GM21360 (cell line): Measurements from ENCODE around the gene SPATA2.

Experiments used
- ATAC-seq: cut with Tn5 transposase; IDR thresholded peaks from one replicate; pipeline ENCODE4 v1.9.1; 2021; ENCODE audit warnings: mild to moderate bottlenecking, moderate library complexity; ENCODE audit not compliant: unreplicated experiment

SPATA2 gene

DNA sequence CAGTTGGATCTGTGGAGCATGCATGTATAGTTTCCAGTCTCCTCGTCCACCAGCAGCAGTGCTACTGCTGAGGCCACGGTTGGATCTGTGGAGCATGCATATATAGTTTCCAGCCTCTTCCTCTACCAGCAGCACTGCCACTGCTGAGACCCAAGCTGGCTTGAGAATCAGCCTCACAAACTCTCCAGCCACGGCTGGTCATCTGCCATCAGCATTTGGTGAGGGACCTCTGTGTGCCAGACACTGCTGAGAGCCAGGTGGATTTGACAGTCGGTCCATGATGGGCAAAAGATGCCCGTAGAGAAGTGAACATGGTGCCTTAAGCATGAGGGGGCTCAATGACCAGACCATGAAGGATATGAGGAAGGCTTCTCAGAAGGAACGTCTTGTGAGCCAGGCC is 56.3 kb downstream of the SPATA2 start:
- ATAC-seq = no peak

DNA sequence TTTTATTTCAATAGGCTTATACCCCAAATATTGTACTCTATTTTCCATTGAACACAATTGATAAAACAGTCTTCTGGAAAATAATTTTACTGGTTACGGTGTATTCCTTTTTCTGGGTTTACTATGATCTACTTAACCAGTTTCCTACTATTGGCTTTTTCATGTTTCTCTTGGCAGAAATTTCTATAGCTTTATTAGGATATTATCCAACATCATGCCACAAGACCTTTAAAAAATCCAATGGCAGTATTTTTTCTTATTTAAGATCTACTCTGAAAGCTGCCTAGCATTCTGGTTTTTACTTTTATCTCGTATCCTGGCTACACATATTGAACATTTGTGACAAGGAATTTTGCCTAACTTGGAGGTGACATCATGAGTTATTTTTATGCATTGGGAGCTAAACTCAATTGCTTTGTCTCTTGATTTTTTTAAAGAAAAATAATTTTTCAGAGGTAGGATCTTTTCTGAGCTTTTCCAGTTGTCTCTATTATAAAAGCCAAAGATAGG is 57.2 kb downstream of the SPATA2 start:
- ATAC-seq = no peak

DNA sequence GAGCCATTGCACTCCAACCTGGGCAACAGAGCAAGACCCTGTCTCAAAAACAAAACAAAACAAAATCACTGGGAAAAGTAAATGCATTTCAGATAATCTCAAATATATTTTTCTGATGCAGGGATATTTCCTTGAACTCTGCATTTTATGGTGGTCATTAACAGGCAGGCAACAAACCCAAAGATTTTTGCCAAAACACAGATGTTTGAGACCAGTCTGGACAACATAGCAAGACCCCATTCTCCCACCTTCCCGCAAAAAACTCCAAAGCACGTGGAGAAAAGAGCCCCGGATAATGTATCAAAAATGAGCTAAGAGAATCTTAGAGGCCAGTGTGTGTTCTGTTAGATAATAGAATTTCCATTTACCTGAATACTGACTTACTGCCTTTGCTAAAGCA is 58.4 kb downstream of the SPATA2 start:
- ATAC-seq = no peak

DNA sequence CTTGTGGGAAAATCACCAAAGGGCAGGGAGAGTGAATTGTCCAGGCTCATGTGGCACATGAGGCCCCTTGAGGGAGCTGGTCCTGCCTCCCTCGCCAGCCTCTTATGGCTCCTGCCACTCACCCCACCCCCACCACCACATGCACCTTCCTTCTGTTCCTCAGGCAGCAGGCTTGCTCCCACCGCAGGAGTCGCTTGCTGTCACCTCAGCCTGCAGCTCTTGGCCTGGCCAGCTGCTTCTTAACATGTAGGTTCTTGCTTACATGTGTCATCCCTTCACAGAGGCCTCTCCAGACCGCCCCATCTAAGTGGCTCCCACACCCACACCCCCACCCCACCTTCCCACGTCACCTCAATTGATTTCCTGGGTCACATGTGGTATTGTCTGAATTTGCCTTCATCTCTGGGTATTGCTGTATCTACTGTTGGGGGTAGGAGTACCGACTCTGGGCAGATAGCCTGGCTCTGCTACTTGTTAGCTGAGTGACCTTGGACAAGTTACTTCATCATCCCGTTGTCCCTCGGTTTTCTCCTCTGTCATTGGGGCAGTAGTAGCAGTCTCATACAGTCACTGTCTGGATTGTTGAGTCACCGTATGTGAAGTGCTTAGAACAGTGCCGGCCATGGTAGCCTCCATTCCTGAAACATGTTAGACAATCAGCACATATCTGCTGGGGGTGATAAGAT is 61.0 kb downstream of the SPATA2 start:
- ATAC-seq = no peak

DNA sequence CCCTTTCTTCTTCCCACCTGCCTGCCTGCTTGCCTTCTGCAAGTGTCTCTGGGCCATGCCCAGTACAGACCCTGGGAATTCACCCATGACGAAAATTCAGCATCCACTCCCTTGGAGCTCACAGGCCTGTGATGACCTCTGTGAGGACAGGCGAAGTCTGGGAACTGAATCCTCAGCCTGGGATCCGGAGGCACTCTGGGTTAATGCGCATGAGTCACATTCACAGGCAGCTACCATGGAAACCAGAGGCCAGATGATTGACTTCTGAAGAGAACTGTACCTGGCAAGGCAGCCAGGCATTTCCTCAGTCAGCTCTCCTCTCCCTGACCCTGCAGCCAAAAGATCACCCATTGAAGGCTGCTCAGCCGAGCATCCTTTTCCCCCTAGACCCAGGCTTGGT is 61.7 kb downstream of the SPATA2 start:
- no peak for ATAC-seq
